Measurements from ENCODE around the gene WSCD2. TPM values are rescaled to one million over a fixed set of nuclear protein-coding genes. Genes with fewer than 3 reads are reported as not detected.

Gene WSCD2
- total and polyA plus RNA-seq, 8 donors, result 0.25 to 6.7 (median 1.4) TPM; not detected in 3

DNA sequence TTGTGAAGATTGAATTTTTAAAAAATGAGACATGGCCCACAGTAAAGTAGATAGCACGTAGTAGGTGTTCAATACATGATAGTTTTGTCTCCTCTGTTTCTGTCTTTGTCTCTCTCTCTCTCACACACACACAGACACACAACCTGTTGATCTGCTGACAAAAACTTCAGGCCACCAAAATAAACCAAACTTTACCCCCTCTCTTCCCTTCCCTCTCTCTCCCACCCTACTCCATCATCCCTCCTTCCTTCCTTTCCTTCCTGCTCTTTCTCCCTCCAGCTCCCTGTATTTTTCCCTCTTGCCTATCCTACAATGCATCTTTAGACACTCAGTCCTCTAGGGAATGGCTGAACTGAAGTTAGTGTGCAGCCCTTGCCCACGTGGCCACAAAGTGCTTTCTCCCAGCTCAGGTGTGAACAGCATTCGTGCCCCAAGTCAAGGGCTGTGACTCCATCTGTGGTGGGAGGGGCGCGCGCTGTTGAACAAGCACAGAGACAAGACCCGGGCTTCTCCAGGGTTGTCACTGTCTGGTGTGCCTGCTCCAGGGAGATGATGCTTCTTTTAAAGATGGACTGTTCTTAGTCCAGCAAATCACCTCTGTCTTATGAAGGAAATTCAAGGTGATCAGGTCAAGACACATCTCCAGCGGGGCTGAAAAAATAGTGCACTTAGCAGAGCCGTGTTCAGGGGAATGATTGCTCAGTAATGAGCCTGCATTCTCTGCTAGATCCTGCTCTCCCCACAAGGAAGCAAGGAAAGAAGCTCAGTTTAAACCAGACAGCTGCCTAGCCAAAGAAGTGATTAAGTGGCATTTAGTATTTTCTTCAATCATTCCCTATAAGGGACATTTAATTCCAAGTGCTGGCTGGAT, 75.3 kb downstream of the WSCD2 start:
- TF ChIP-seq EP300 (IDR thresholded peaks at IDR 0.05) (no peak), POLR2AphosphoS5 (IDR thresholded peaks at IDR 0.05) (no peak), POLR2A (IDR thresholded peaks at IDR 0.05) (no peak)
- TF ChIP-seq, protein P1, sequence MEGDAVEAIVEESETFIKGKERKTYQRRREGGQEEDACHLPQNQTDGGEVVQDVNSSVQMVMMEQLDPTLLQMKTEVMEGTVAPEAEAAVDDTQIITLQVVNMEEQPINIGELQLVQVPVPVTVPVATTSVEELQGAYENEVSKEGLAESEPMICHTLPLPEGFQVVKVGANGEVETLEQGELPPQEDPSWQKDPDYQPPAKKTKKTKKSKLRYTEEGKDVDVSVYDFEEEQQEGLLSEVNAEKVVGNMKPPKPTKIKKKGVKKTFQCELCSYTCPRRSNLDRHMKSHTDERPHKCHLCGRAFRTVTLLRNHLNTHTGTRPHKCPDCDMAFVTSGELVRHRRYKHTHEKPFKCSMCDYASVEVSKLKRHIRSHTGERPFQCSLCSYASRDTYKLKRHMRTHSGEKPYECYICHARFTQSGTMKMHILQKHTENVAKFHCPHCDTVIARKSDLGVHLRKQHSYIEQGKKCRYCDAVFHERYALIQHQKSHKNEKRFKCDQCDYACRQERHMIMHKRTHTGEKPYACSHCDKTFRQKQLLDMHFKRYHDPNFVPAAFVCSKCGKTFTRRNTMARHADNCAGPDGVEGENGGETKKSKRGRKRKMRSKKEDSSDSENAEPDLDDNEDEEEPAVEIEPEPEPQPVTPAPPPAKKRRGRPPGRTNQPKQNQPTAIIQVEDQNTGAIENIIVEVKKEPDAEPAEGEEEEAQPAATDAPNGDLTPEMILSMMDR (IDR thresholded peaks at IDR 0.05), result no peak
- no peak overlapping the region for H3K4me3 ChIP-seq
- peaks cover 0 to 10% (median 7%) of the 10 kb centered on the region in 4 donors for H3K9me3 ChIP-seq
- no peaks in the 10 kb centered on the region for H3K36me3 ChIP-seq
- no peak for DNase-seq
- H3K4me1 ChIP-seq, result no peaks in the 10 kb centered on the region
- H3K27me3 ChIP-seq, result peaks cover 0 to 3% (median 2%) of the 10 kb centered on the region in 3 donors
- intact Hi-C loops (cut with DNase I; ENCODE audit: low total_unique reads), result no loop called here
- WGBS, 5 donors, result 71 to 76% (median 75%) methylated on average over 9 of the region's 9 CpGs
- no peak overlapping the region for H3K27ac ChIP-seq

DNA sequence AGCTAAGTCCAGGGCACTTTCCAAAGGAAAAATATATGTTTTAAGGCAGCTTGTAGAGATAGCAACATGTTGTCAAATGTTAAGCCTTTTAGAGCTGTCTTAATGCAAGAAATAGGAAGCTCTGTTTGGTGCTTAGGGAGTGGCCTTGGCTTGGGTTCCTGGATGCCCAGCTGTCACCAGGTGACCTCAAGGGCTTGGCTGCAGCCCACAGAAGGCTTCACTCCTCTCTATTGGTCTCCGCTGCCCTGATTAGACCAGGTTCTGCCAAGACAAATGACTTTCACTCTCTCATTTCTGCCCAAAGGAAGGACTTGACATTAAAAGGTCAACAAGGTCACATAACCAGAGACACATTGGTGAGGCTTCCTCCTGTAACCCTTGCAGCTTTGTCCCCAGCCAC, 76.8 kb downstream of the WSCD2 start:
- TF ChIP-seq POLR2A (IDR thresholded peaks at IDR 0.05), result no peak
- TF ChIP-seq, protein P1 (IDR thresholded peaks at IDR 0.05), result no peak
- no peak for TF ChIP-seq EP300 (IDR thresholded peaks at IDR 0.05)
- no peaks in the 10 kb centered on the region for H3K4me1 ChIP-seq
- no peak overlapping the region for H3K27ac ChIP-seq
- DNase-seq, result no peak
- H3K36me3 ChIP-seq, result no peaks in the 10 kb centered on the region
- H3K27me3 ChIP-seq, result peaks cover 0 to 13% (median 3%) of the 10 kb centered on the region in 3 donors
- WGBS, 5 donors, result 69 to 88% (median 81%) methylated on average over 1 of the region's 1 CpG
- intact Hi-C loops (cut with DNase I; ENCODE audit: low total_unique reads), result no loop called here
- peaks cover 0 to 10% (median 7%) of the 10 kb centered on the region in 4 donors for H3K9me3 ChIP-seq
- H3K4me3 ChIP-seq, result no peak overlapping the region

DNA sequence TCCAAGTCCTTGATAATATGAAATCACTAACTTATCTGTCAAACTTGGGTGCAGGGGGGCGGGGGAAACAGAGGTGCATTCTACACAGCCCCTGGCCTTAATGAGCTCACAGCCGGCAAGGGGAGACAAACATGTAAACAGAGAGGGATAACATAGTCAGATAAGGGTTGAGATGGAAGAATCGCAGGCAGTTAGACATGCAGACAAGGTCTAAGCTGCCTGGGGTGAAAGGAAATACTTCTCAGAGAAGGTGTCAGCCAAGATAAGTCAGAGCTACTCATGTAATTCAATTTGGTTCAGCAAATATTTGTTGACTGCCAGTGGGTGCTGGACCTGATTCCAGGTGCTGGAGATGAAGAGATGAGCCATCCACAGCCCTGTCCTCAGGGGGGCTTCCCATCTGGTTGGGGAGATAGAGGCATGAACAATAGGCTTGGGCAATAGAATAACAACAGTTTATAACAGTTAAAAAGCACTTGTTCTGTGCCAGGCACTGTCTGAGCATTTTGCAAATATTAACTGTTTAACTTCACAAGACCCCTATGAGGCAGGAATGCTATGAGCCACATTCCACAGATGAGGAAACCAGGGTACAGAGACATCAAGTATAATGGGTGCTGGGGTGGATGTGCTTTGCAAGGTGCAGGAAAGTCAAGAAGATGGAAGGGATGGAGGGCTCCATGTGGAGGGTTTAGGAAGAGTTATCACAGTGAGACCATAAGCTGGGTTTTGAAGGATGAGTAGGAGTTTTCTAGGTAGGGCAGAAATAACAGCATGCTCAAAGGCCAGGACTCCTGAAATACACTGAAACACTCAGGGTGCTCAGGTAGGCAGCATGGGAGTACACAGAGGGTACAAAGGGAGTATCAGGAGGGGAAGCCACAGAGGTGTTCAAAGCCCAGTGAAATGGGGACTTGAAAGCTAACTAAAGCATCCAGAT, 79.0 kb downstream of the WSCD2 start:
- Histone ChIP-seq H3K9me3 (peaks cover 0 to 9% (median 6%) of the 10 kb centered on the region in 4 donors), H3K27ac (no peak overlapping the region), H3K4me1 (no peaks in the 10 kb centered on the region), H3K4me3 (no peak overlapping the region), H3K27me3 (peaks cover 0 to 13% (median 0%) of the 10 kb centered on the region in 3 donors), H3K36me3 (no peaks in the 10 kb centered on the region)
- WGBS, 5 donors, result 15 to 20% (median 18%) methylated on average over 3 of the region's 3 CpGs
- intact Hi-C loops (cut with DNase I; ENCODE audit: low total_unique reads), result no loop called here
- no peak for TF ChIP-seq POLR2A (IDR thresholded peaks at IDR 0.05)
- TF ChIP-seq EP300 (IDR thresholded peaks at IDR 0.05), result no peak
- TF ChIP-seq POLR2AphosphoS5 (IDR thresholded peaks at IDR 0.05), result no peak
- TF ChIP-seq, protein P1 (IDR thresholded peaks at IDR 0.05), result no peak
- no peak for DNase-seq

DNA sequence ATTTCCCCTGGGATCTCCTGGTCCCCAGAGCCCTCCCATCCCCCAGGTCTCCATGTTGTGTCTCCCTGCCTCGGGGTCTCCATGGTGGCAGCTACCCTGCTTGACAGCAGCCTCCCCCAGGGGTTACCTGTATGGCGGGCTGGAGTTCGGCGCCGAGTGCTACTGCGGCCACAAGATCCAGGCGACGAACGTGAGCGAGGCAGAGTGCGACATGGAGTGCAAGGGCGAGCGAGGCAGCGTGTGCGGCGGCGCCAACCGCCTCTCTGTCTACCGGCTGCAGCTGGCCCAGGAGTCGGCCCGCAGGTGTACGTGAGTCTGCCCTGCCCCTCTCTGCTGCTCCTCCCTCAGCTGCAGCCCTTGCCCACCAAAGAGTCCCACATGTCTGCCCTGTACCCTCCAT, 80.9 kb downstream of the WSCD2 start:
- H3K27ac ChIP-seq, result no peak overlapping the region
- peaks cover 0 to 13% (median 0%) of the 10 kb centered on the region in 3 donors for H3K27me3 ChIP-seq
- TF ChIP-seq POLR2AphosphoS5 (IDR thresholded peaks at IDR 0.05) (no peak), EP300 (IDR thresholded peaks at IDR 0.05) (no peak), POLR2A (IDR thresholded peaks at IDR 0.05) (no peak)
- TF ChIP-seq, protein P1 (IDR thresholded peaks at IDR 0.05), result no peak
- H3K9me3 ChIP-seq, result no peaks in the 10 kb centered on the region
- WGBS, 5 donors, result 87 to 92% (median 90%) methylated on average over 22 of the region's 22 CpGs
- intact Hi-C loops (cut with DNase I; ENCODE audit: low total_unique reads), result no loop called here
- no peak overlapping the region for H3K4me3 ChIP-seq
- H3K4me1 ChIP-seq, result no peaks in the 10 kb centered on the region
- H3K36me3 ChIP-seq, result no peaks in the 10 kb centered on the region
- no peak for DNase-seq

Measured in stomach (tissue), 9 donors.